Ishikawa (cell line): ENCODE data around the gene CYTH4.

Experiments used
- CREB1 ChIP-seq: IDR thresholded peaks from 2 replicates; pipeline ENCODE4 v1.6.1; 2012; ENCODE audit warnings: low read depth
- EGR1 ChIP-seq: IDR thresholded peaks from 2 replicates; pipeline ENCODE4 v1.6.1; 2012
- EP300 ChIP-seq: IDR thresholded peaks from 2 replicates; pipeline ENCODE4 v1.6.1; 2012; ENCODE audit warnings: borderline replicate concordance
- MAX ChIP-seq: IDR thresholded peaks from 2 replicates; pipeline ENCODE4 v1.6.1; 2012
- REST ChIP-seq: IDR thresholded peaks from 2 replicates; pipeline ENCODE4 v1.6.1; 2012; ENCODE audit warnings: low read depth, mild to moderate bottlenecking
- TEAD4 ChIP-seq: IDR thresholded peaks from 2 replicates; pipeline ENCODE4 v1.6.1; 2012
- ZBTB7A ChIP-seq: IDR thresholded peaks from 2 replicates; pipeline ENCODE4 v1.6.1; 2012; ENCODE audit warnings: low read depth

- TF ChIP-seq ZBTB7A = no peak
- TF ChIP-seq CREB1 = no peak
- TF ChIP-seq REST = no peak
- TF ChIP-seq MAX = no peak
- 0 out of 2 replicates have a peak, but pooled peaks have one; percentile 13 for TF ChIP-seq TEAD4
- TF ChIP-seq EGR1 = no peak
- no peak for TF ChIP-seq EP300
Measured at GRCh38 chr22:37343863-37344734, 61.8 kb downstream of the CYTH4 start.
